ENCODE results near the gene GPR87.

Gene GPR87

DNA sequence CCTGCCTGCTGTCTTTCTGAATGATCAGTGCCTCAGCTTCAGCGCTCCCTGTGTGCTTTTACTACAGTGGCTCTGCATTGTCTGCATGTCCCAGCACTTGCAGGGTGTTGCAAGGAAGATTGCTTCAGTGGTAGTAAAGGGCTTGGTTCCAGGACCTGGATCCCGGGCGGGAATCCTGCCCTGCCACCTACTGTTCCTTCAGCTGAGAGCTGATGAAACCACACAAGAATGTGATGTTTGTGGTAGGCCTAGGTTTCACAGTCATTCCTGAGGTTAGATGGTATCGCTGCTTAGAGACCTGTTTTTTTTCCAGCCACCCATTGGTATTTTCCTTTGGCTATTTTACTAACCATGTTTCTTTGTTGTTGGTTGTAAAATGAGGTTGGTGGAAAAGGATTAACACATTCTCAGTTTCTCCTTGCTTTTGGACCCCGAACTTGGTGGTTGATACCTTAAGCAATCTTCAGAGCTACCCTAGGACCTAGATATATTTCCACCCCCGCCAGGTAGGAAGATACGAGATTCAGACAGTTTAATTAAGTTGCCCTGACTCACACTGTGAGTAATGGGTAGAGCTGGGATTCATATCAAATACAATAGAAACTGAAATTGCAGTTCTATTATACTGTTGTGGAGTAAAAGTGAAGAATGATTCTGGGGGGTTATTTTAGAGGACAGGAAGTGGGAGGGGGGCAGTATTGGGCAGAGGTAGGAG lies 11.4 kb downstream of the GPR87 start:
- no peak overlapping the region; the same call in 1 of the 2 replicates for H3K4me3 ChIP-seq (ENCODE audit: low read depth, low read length)
- peak overlapping the region; percentile 78 for H3K27ac ChIP-seq (ENCODE audit: low read depth, low read length)
- H3K27me3 ChIP-seq (ENCODE audit: control insufficient read depth, insufficient read depth, low read length): no peaks in the 10 kb centered on the region
- H3K9ac ChIP-seq (ENCODE audit: low read depth, low read length): peak overlapping the region; percentile 39; the same call in 1 of the 2 replicates
- no peaks in the 10 kb centered on the region for H3K36me3 ChIP-seq (ENCODE audit: control insufficient read depth, insufficient read depth, low read length)
- H3K9me3 ChIP-seq (ENCODE audit: control insufficient read depth, insufficient read depth, low read length): no peaks in the 10 kb centered on the region
- H3K4me1 ChIP-seq (ENCODE audit: control insufficient read depth, insufficient read depth, low read length): peaks cover 43% of the 10 kb centered on the region

DNA sequence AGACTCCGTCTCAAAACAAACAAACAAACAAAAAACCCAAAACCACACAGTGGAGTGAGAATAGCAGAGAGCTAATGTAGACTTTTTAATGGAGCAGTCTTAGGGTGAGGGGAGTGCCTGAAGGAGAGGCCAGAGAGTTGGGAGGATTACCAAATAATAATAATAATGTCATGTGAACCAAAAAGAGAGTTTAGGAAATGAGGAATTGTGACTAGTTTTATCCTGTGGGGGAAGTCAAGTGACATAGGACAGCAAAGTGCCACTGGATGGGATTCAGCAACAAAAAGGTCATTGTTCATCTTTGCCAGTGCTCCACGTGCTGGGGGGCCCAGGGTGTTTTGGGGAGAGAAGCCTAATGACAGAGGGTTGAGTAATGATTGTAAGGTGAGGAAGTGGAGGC lies 12.9 kb downstream of the GPR87 start:
- Histone ChIP-seq H3K9me3 (ENCODE audit: control insufficient read depth, insufficient read depth, low read length) (no peaks in the 10 kb centered on the region), H3K27me3 (ENCODE audit: control insufficient read depth, insufficient read depth, low read length) (no peaks in the 10 kb centered on the region), H3K4me3 (ENCODE audit: low read depth, low read length) (no peak overlapping the region), H3K9ac (ENCODE audit: low read depth, low read length) (no peak overlapping the region), H3K4me1 (ENCODE audit: control insufficient read depth, insufficient read depth, low read length) (peaks cover 43% of the 10 kb centered on the region), H3K36me3 (ENCODE audit: control insufficient read depth, insufficient read depth, low read length) (no peaks in the 10 kb centered on the region), H3K27ac (ENCODE audit: low read depth, low read length) (no peak overlapping the region)

DNA sequence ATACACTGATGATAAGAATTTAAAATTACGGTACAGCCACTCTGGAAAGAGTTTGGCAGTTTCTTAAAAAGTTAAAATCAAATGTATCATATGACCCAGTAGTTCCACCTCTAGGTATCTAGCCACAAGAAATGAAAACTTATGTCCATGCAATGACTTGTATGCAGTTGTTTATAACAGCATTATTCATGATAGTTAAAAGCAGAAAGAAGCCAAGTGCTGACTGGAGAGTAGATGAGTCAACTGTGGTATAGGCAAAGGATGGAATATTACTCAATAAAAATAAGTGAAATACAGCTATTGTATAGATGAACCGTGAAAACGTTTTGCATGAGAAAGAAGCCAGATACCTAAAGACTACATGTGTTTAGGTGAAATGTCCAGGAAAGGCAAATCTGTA lies 14.8 kb downstream of the GPR87 start:
- Histone ChIP-seq H3K27ac (ENCODE audit: low read depth, low read length) (no peak overlapping the region), H3K9ac (ENCODE audit: low read depth, low read length) (no peak overlapping the region), H3K27me3 (ENCODE audit: control insufficient read depth, insufficient read depth, low read length) (no peaks in the 10 kb centered on the region), H3K4me1 (ENCODE audit: control insufficient read depth, insufficient read depth, low read length) (peaks cover 27% of the 10 kb centered on the region), H3K9me3 (ENCODE audit: control insufficient read depth, insufficient read depth, low read length) (no peaks in the 10 kb centered on the region), H3K4me3 (ENCODE audit: low read depth, low read length) (no peak overlapping the region), H3K36me3 (ENCODE audit: control insufficient read depth, insufficient read depth, low read length) (no peaks in the 10 kb centered on the region)

DNA sequence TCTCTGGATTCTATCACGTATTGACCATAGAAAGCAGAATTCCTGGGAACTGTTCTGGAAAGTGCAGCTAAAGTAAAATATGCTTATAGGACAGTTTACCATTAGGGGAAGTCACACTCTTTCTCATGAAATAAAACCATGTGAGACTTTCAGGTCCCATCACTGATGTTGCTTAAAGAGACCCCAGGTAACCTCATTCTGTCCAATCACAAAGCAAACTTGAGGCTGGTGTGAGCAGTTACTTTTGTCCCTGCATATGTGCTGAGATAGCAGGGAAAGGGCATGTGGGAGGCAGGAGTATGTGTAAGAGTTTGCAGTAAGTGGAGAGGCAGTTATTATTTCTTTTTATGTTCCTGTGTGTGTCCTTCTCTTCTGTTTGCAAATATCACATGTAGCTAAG lies 16.1 kb downstream of the GPR87 start:
- Histone ChIP-seq H3K4me1 (ENCODE audit: control insufficient read depth, insufficient read depth, low read length) (peaks cover 15% of the 10 kb centered on the region), H3K36me3 (ENCODE audit: control insufficient read depth, insufficient read depth, low read length) (no peaks in the 10 kb centered on the region), H3K27me3 (ENCODE audit: control insufficient read depth, insufficient read depth, low read length) (no peaks in the 10 kb centered on the region), H3K4me3 (ENCODE audit: low read depth, low read length) (no peak overlapping the region), H3K27ac (ENCODE audit: low read depth, low read length) (no peak overlapping the region), H3K9ac (ENCODE audit: low read depth, low read length) (no peak overlapping the region), H3K9me3 (ENCODE audit: control insufficient read depth, insufficient read depth, low read length) (no peaks in the 10 kb centered on the region)

DNA sequence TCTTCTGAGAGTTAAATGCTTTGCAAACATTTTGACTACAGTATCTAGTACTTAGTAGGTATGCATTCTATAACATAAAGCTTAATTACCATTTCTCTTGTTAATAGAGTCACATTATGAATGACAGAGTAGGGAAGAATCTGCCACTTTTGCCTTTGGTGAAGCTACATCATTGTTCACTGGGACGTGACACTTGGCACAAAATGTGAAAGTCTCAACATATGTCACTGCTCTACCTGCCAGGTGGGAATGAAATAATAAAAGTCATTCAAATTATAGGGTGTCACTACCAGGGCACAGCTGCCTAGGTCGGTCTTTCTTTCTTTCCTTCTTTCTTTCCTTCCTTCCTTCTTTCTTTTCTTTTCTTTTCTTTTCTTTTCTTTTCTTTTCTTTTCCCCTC lies 17.6 kb downstream of the GPR87 start:
- no peak overlapping the region for H3K9ac ChIP-seq (ENCODE audit: low read depth, low read length)

DNA sequence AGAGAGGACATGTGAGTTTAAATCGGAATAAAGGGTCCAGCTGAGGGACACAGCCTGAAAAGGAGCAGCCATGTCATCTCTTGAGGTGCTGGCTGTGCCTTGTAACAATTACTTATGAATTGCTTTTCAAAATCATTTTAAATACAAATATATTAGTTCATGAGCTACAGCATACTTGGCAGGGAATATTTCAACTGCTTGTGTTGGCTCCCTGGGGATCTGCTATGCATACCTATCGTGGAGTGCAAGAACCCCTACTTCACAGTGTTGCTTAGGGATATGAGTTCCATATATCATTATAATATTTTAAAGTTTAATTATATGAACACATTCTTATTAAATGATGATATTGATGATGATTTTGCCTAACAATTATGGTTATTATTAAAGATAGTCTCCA lies 19.2 kb downstream of the GPR87 start:
- no peaks in the 10 kb centered on the region for H3K36me3 ChIP-seq (ENCODE audit: control insufficient read depth, insufficient read depth, low read length)
- no peak overlapping the region for H3K9ac ChIP-seq (ENCODE audit: low read depth, low read length)
- no peaks in the 10 kb centered on the region for H3K9me3 ChIP-seq (ENCODE audit: control insufficient read depth, insufficient read depth, low read length)
- H3K27me3 ChIP-seq (ENCODE audit: control insufficient read depth, insufficient read depth, low read length): no peaks in the 10 kb centered on the region
- no peaks in the 10 kb centered on the region; the same call in 1 of the 2 replicates for H3K4me1 ChIP-seq (ENCODE audit: control insufficient read depth, insufficient read depth, low read length)
- H3K27ac ChIP-seq (ENCODE audit: low read depth, low read length): no peak overlapping the region
- H3K4me3 ChIP-seq (ENCODE audit: low read depth, low read length): no peak overlapping the region

More for the DNA sequence above, 17.6 kb downstream of the GPR87 start:
- H3K4me3 ChIP-seq (ENCODE audit: low read depth, low read length): no peak overlapping the region
- no peaks in the 10 kb centered on the region for H3K9me3 ChIP-seq (ENCODE audit: control insufficient read depth, insufficient read depth, low read length)
- no peaks in the 10 kb centered on the region for H3K27me3 ChIP-seq (ENCODE audit: control insufficient read depth, insufficient read depth, low read length)
- H3K4me1 ChIP-seq (ENCODE audit: control insufficient read depth, insufficient read depth, low read length): no peaks in the 10 kb centered on the region; the same call in 1 of the 2 replicates
- no peaks in the 10 kb centered on the region for H3K36me3 ChIP-seq (ENCODE audit: control insufficient read depth, insufficient read depth, low read length)
- H3K27ac ChIP-seq (ENCODE audit: low read depth, low read length): no peak overlapping the region

DNA sequence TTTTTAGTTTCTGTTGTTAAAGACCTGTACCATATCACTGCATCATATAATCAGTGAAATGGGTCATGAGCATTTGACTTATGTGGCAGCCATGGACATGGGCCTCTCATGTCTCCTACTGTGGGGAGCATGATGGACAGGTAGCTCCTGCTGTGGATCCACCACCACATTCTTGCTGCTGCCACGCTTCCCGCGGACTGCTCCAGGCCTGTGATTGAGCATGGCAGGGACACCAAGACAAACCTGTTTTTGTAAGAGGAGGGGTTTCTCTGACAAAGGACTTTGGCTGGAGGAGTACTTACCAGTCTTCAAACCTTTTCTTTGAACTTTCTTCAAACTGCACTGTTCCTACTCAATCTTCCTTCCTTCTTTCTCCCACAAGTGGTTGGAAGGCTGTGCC lies 20.4 kb downstream of the GPR87 start:
- no peaks in the 10 kb centered on the region for H3K9me3 ChIP-seq (ENCODE audit: control insufficient read depth, insufficient read depth, low read length)
- no peaks in the 10 kb centered on the region for H3K27me3 ChIP-seq (ENCODE audit: control insufficient read depth, insufficient read depth, low read length)
- H3K9ac ChIP-seq (ENCODE audit: low read depth, low read length): no peak overlapping the region
- no peak overlapping the region for H3K4me3 ChIP-seq (ENCODE audit: low read depth, low read length)
- H3K4me1 ChIP-seq (ENCODE audit: control insufficient read depth, insufficient read depth, low read length): no peaks in the 10 kb centered on the region; the same call in 1 of the 2 replicates
- H3K36me3 ChIP-seq (ENCODE audit: control insufficient read depth, insufficient read depth, low read length): no peaks in the 10 kb centered on the region
- H3K27ac ChIP-seq (ENCODE audit: low read depth, low read length): no peak overlapping the region

DNA sequence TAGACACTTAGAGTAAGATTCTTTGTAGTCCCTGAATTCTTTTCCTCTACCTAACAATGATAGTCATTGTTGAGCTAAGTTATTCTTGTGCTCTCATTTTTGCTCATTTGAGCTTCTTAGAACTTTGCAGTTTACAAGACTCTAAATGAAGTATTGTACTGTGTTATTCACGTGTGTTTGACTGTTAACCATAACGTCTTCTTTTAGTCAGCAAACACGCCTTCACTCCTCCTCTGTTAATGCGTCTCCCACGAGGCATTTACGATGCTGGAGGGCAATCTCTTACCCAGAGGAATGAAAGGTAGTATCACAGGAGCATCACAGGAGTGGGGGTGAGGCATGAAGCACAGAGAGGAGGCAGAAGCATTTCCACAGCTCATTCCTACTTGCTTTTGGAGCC lies 23.5 kb downstream of the GPR87 start:
- no peaks in the 10 kb centered on the region for H3K4me1 ChIP-seq (ENCODE audit: control insufficient read depth, insufficient read depth, low read length)
- no peak overlapping the region for H3K4me3 ChIP-seq (ENCODE audit: low read depth, low read length)
- no peak overlapping the region for H3K9ac ChIP-seq (ENCODE audit: low read depth, low read length)
- no peaks in the 10 kb centered on the region for H3K27me3 ChIP-seq (ENCODE audit: control insufficient read depth, insufficient read depth, low read length)
- no peak overlapping the region for H3K27ac ChIP-seq (ENCODE audit: low read depth, low read length)
- H3K36me3 ChIP-seq (ENCODE audit: control insufficient read depth, insufficient read depth, low read length): no peaks in the 10 kb centered on the region
- H3K9me3 ChIP-seq (ENCODE audit: control insufficient read depth, insufficient read depth, low read length): no peaks in the 10 kb centered on the region

DNA sequence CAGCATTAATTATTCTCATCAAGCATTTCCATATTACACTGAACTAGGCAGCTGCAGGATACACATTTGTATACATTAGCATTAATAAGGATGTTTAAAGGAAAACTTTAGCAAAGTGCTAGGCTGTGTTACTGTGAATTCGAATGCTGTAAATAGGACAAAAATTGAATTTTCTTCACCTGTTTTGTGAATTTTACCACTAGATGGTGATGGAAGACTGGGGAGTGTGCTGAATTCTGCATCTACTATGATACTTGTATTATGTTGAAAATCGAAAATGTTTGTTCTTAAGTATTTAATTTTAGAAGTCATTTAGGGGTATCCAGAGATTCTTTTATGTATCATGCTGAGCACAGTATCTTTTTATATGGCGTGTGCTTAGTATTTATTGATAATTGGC lies 25.9 kb downstream of the GPR87 start:
- H3K4me1 ChIP-seq (ENCODE audit: control insufficient read depth, insufficient read depth, low read length): 0 out of 2 replicates have a peak, but pooled peaks cover 7% of the 10 kb centered on the region
- H3K27me3 ChIP-seq (ENCODE audit: control insufficient read depth, insufficient read depth, low read length): no peaks in the 10 kb centered on the region
- H3K9ac ChIP-seq (ENCODE audit: low read depth, low read length): no peak overlapping the region
- no peak overlapping the region for H3K27ac ChIP-seq (ENCODE audit: low read depth, low read length)
- no peaks in the 10 kb centered on the region for H3K36me3 ChIP-seq (ENCODE audit: control insufficient read depth, insufficient read depth, low read length)
- H3K4me3 ChIP-seq (ENCODE audit: low read depth, low read length): no peak overlapping the region
- H3K9me3 ChIP-seq (ENCODE audit: control insufficient read depth, insufficient read depth, low read length): no peaks in the 10 kb centered on the region

DNA sequence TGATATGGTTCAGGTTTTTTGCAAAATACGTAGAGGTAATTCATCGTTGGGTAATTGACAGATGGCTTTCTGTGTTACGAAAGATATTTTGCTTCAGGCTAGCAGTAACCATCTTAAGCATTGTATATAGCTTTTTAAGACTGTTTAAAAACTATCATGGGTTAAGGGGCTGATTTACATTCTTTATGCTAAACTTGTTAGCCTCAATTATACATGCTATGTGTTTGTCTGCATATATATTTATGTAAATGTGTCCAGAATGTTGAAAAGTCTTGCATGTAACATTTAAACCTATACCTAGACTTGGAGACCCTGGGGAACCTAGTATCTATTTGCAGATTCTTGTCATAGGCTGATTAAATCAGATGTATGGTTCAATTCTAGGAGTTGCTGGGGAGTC lies 27.2 kb downstream of the GPR87 start:
- Histone ChIP-seq H3K4me1 (ENCODE audit: control insufficient read depth, insufficient read depth, low read length) (0 out of 2 replicates have a peak, but pooled peaks cover 7% of the 10 kb centered on the region), H3K9me3 (ENCODE audit: control insufficient read depth, insufficient read depth, low read length) (no peaks in the 10 kb centered on the region), H3K9ac (ENCODE audit: low read depth, low read length) (no peak overlapping the region), H3K4me3 (ENCODE audit: low read depth, low read length) (no peak overlapping the region), H3K27me3 (ENCODE audit: control insufficient read depth, insufficient read depth, low read length) (no peaks in the 10 kb centered on the region), H3K27ac (ENCODE audit: low read depth, low read length) (no peak overlapping the region), H3K36me3 (ENCODE audit: control insufficient read depth, insufficient read depth, low read length) (no peaks in the 10 kb centered on the region)

DNA sequence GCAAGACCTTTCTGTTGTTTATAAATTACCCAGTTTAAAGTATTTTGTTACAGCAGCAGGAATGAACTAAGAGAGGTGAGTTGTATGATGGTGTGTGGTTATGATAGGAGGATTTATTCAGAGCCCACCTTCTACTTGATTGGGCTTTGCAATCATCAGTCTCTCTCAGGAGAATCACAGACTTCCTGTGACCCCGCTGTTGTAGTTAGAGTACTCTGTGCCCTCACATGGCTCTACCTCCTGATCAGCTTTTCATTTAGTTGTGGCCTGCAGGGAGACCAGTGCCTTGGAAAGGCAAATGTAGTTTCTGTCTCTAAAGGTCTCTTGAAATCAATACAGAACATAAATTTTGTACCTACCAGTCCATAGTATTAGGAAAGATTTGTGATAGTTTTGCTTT lies 30.7 kb downstream of the GPR87 start:
- no peak overlapping the region for H3K27ac ChIP-seq (ENCODE audit: low read depth, low read length)
- no peaks in the 10 kb centered on the region for H3K9me3 ChIP-seq (ENCODE audit: control insufficient read depth, insufficient read depth, low read length)
- no peak overlapping the region for H3K9ac ChIP-seq (ENCODE audit: low read depth, low read length)
- H3K4me1 ChIP-seq (ENCODE audit: control insufficient read depth, insufficient read depth, low read length): 0 out of 2 replicates have a peak, but pooled peaks cover 7% of the 10 kb centered on the region
- H3K4me3 ChIP-seq (ENCODE audit: low read depth, low read length): no peak overlapping the region
- H3K27me3 ChIP-seq (ENCODE audit: control insufficient read depth, insufficient read depth, low read length): no peaks in the 10 kb centered on the region
- H3K36me3 ChIP-seq (ENCODE audit: control insufficient read depth, insufficient read depth, low read length): no peaks in the 10 kb centered on the region

Measured in HUES48 (cell line).